ENCODE measurements around the gene FAM13A. TPM values are rescaled to one million over a fixed set of nuclear protein-coding genes. Genes with fewer than 3 reads are reported as not detected.

FAM13A gene
- total and polyA plus RNA-seq, 12 donors: 10.1 to 61.6 (median 29.1) TPM

DNA sequence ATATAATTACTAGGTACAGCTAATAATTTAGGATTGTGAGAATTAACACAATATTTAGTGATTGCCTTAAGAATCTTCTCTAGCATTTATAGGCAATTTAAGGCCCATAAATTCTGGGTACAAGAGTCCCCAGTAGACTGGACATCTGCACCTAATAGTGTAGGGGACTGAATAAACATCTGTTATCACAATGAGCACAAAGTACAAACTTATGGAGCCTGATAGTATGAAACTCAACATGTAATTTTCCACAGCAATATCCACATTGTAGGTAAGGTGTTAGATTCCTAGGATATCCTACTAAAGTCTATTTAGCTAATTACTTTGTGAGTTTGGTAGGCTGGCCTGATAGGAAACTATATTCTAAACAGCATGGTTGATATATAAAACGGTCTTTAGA lies 178.3 kb downstream of the FAM13A start:
- Histone ChIP-seq H3K27me3 (no peaks in the 10 kb centered on the region), H3K4me3 (no peak overlapping the region), H3K36me3 (replicated peaks in 1 of 2) (no peaks in the 10 kb centered on the region), H3K9me3 (replicated peaks in 1 of 3) (no peaks in the 10 kb centered on the region), H3K27ac (no peak overlapping the region), H3K4me1 (replicated peaks in 1 of 2) (peaks cover 0 to 4% of the 10 kb centered on the region in 2 donors)
- TF ChIP-seq, protein P1, sequence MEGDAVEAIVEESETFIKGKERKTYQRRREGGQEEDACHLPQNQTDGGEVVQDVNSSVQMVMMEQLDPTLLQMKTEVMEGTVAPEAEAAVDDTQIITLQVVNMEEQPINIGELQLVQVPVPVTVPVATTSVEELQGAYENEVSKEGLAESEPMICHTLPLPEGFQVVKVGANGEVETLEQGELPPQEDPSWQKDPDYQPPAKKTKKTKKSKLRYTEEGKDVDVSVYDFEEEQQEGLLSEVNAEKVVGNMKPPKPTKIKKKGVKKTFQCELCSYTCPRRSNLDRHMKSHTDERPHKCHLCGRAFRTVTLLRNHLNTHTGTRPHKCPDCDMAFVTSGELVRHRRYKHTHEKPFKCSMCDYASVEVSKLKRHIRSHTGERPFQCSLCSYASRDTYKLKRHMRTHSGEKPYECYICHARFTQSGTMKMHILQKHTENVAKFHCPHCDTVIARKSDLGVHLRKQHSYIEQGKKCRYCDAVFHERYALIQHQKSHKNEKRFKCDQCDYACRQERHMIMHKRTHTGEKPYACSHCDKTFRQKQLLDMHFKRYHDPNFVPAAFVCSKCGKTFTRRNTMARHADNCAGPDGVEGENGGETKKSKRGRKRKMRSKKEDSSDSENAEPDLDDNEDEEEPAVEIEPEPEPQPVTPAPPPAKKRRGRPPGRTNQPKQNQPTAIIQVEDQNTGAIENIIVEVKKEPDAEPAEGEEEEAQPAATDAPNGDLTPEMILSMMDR (IDR thresholded peaks at IDR 0.05): no peak
- no peak for DNase-seq
- intact Hi-C loops (cut with DNase I): no loop called here
- WGBS, 4 donors: 89 to 94% (median 92%) methylated on average over 1 of the region's 1 CpG

DNA sequence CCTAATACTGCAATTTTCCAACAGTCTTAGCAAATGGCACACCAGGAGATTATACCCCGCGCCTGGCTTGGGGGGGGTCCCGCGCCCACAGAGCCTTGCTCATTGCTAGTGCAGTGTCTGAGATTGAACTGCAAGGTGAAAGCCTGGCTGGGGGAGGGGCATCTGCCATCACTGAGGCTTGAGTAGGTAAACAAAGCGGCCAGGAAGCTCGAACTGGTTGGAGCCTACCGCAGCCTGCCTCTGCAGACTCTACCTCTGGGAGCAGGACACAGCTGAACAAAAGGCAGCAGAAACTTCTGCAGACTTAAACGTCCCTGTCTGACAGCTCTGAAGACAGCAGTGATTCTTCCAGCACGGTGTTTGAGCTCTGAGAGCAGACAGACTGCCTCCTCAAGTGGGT lies 186.6 kb downstream of the FAM13A start:
- no peak for TF ChIP-seq POLR2A (IDR thresholded peaks at IDR 0.05)
- TF ChIP-seq, protein P1 (IDR thresholded peaks at IDR 0.05): no peak
- no peak for DNase-seq
- intact Hi-C loops (cut with DNase I): no loop called here
- Histone ChIP-seq H3K36me3 (replicated peaks in 1 of 2) (no peaks in the 10 kb centered on the region), H3K4me1 (replicated peaks in 1 of 2) (no peaks in the 10 kb centered on the region), H3K4me3 (no peak overlapping the region), H3K27me3 (no peaks in the 10 kb centered on the region), H3K27ac (no peak overlapping the region), H3K9me3 (replicated peaks in 1 of 3) (no peaks in the 10 kb centered on the region)
- 95 to 100% (median 98%) methylated on average over 3 to 9 of the region's 9 CpGs for WGBS, 4 donors

DNA sequence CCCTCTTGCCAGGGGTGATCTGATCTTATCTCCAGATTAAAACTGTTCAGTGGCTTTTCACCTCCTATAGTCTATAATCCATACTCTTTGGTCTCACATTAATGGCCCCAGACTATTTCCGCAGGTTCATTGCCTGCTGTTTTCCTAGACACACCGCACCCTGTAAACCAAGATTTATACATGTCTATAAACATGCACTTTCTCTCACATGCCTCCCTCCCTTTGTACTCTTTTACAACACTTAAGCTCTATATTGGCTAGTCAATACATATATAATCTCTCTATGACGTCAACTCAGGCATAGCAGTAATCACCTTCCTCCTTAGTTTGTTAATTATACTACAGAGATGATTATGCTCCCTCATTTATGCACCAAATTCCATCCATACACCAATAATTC lies 188.5 kb downstream of the FAM13A start:
- Histone ChIP-seq H3K4me1 (replicated peaks in 1 of 2) (no peaks in the 10 kb centered on the region), H3K27ac (no peak overlapping the region), H3K36me3 (replicated peaks in 1 of 2) (no peaks in the 10 kb centered on the region), H3K4me3 (no peak overlapping the region), H3K27me3 (no peaks in the 10 kb centered on the region), H3K9me3 (replicated peaks in 1 of 3) (no peaks in the 10 kb centered on the region)
- intact Hi-C loops (cut with DNase I): no loop called here
- no peak for TF ChIP-seq POLR2A (IDR thresholded peaks at IDR 0.05)
- TF ChIP-seq, protein P1 (IDR thresholded peaks at IDR 0.05): no peak
- WGBS, 4 donors: 96 to 97% (median 96%) methylated on average over 3 of the region's 3 CpGs
- no peak for DNase-seq

DNA sequence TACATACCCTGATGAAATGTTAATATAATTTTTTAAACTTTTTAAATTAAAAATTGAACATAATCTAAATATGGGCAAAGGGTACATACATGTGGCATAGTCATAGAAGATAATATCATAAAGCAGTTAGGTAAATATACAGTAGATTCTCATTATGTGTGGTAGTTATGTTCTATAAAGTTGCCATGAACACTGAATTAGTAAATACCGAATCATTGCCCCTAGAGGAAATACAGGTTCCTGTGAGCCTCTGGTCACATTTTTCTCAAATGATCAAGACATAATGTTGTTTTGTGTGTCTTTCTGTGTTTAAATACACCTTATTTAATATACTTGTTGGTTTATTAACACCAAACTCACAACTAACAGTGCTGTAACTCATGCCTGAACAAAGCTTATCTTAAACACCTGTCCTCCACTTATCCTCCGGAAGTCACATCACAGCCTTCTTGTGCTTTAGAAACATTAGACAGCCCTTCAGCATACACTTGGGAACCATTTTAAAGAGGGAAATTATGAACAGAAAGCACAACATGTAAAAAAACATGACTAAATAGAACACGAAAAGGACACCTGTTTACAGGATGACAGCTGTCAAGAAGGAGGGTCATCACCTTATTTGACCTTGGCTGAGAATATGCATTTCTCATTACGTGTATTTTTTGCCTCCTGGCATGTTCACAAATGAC lies 190.0 kb downstream of the FAM13A start:
- Histone ChIP-seq H3K27ac (no peak overlapping the region), H3K4me3 (no peak overlapping the region), H3K27me3 (no peaks in the 10 kb centered on the region), H3K36me3 (replicated peaks in 1 of 2) (no peaks in the 10 kb centered on the region), H3K4me1 (replicated peaks in 1 of 2) (no peaks in the 10 kb centered on the region), H3K9me3 (replicated peaks in 1 of 3) (no peaks in the 10 kb centered on the region)
- intact Hi-C loops (cut with DNase I): no loop called here
- no peak for DNase-seq
- 55 to 69% (median 59%) methylated on average over 4 of the region's 4 CpGs for WGBS, 4 donors
- TF ChIP-seq POLR2A (IDR thresholded peaks at IDR 0.05): no peak
- TF ChIP-seq, protein P1 (IDR thresholded peaks at IDR 0.05): no peak
